HepG2 (cell line): Measurements from ENCODE around the gene ZNRD2. TPM values are rescaled to one million over a fixed set of nuclear protein-coding genes. Genes with fewer than 3 reads are reported as not detected.

Experiments used
- ARID5B ChIP-seq: IDR thresholded peaks from 2 replicates; pipeline ENCODE4 v1.4.0; 2020; ENCODE audit warnings: mild to moderate bottlenecking, missing genetic modification reagents
- ESRRA ChIP-seq: sonication (generic); formaldehyde crosslinking; IDR thresholded peaks from 2 replicates; pipeline ENCODE4 v1.5.1; 2020; ENCODE audit warnings: mild to moderate bottlenecking, low read depth, missing genetic modification reagents
- GATAD2A ChIP-seq: IDR thresholded peaks from 2 replicates; pipeline ENCODE4 v1.6.1; 2016
- GLMP ChIP-seq: sonication (generic); formaldehyde crosslinking; IDR thresholded peaks from 2 replicates; pipeline ENCODE4 v1.9.0; 2021; ENCODE audit warnings: missing genetic modification reagents, mild to moderate bottlenecking, borderline replicate concordance
- KLF16 ChIP-seq, 2 experiments: sonication (generic) in 1 of 2; formaldehyde crosslinking in 1 of 2; IDR thresholded peaks; 2 replicates each; pipeline versions ENCODE4 v1.6.1 to v1.8.0; 2016 to 2023; ENCODE audit warnings: missing genetic modification reagents in 2 of 2, missing compliant biosample characterization in 1 of 2
- MATR3 ChIP-seq: sonication (generic); formaldehyde crosslinking; IDR thresholded peaks from 2 replicates; pipeline ENCODE4 v1.4.0; 2020; ENCODE audit warnings: missing genetic modification reagents
- MYC ChIP-seq: sonication (generic); formaldehyde crosslinking; IDR thresholded peaks from 2 replicates; pipeline ENCODE4 v1.9.0; 2021; ENCODE audit warnings: missing genetic modification reagents, borderline replicate concordance
- NFIB ChIP-seq: sonication (generic); formaldehyde crosslinking; IDR thresholded peaks from 2 replicates; pipeline ENCODE4 v1.9.0; 2021; ENCODE audit warnings: missing genetic modification reagents, mild to moderate bottlenecking, borderline replicate concordance
- NR3C1 ChIP-seq: sonication (generic); formaldehyde crosslinking; IDR thresholded peaks from 2 replicates; pipeline ENCODE4 v1.4.0; 2020; ENCODE audit warnings: missing genetic modification reagents
- PHF8 ChIP-seq: sonication (generic); formaldehyde crosslinking; IDR thresholded peaks from 2 replicates; pipeline ENCODE4 v1.5.0; 2020; ENCODE audit warnings: missing genetic modification reagents
- RBFOX2 ChIP-seq: fragments of 200-400 bp; formaldehyde crosslinking; IDR thresholded peaks from 2 replicates; pipeline ENCODE4 v1.6.1; 2017; ENCODE audit warnings: low read depth, mild to moderate bottlenecking, low read length
- SMAD9 ChIP-seq: sonication (generic); formaldehyde crosslinking; IDR thresholded peaks from 2 replicates; pipeline ENCODE4 v1.5.1; 2020; ENCODE audit warnings: mild to moderate bottlenecking, missing genetic modification reagents
- SP5 ChIP-seq: IDR thresholded peaks from 2 replicates; pipeline ENCODE4 v1.6.1; 2016; ENCODE audit warnings: low read depth, borderline replicate concordance
- TEAD3 ChIP-seq: optimal IDR thresholded peaks from 2 replicates; pipeline ENCODE3; 2016; ENCODE audit warnings: borderline replicate concordance
- ZFYVE20 ChIP-seq: sonication (generic); formaldehyde crosslinking; IDR thresholded peaks from 2 replicates; pipeline ENCODE4 v1.8.0; 2023; ENCODE audit warnings: low read depth, mild to moderate bottlenecking, moderate library complexity, missing genetic modification reagents, borderline replicate concordance
- ZKSCAN1 ChIP-seq: fragments of 150-350 bp; IDR thresholded peaks from 2 replicates; pipeline ENCODE4 v1.6.1; 2014; ENCODE audit warnings: low read length
- ZNF24 ChIP-seq: fragments of 450-650 bp; IDR thresholded peaks from 2 replicates; pipeline ENCODE4 v1.6.1; 2017; ENCODE audit warnings: antibody characterized with exemption, mild to moderate bottlenecking
- ZNF546 ChIP-seq: sonication (generic); formaldehyde crosslinking; conservative IDR thresholded peaks from 2 replicates; pipeline ENCODE4 v1.8.1; 2023; ENCODE audit warnings: mild to moderate bottlenecking, missing genetic modification reagents
- ZSCAN9 ChIP-seq: IDR thresholded peaks from 2 replicates; pipeline ENCODE4 v1.6.1; 2016; ENCODE audit warnings: borderline replicate concordance
- polyA plus RNA-seq, 8 experiments: library from polyadenylated mRNA; depleted of rRNA in 3 of 8; stranded (reverse) in 7 of 8; unstranded in 1 of 8; fragments of >200 nt; fragmentation: Illumina TruSeq in 4 of 8; extraction: Trizol in 4 of 8; gene quantifications; 2 replicates each; pipeline versions ENCODE4 v1.2.1 to v1.2.3, GENCODE V29; 2011 to 2016; ENCODE audit warnings: low read depth in 4 of 8, missing spikeins in 1 of 8, mixed read lengths in 1 of 8; ENCODE audit not compliant: insufficient read depth in 1 of 8
- total RNA-seq, 5 experiments: library from RNA; depleted of rRNA; stranded (reverse); fragments of >200 nt; fragmentation: Illumina TruSeq; extraction: Trizol; gene quantifications; 2 replicates each; pipeline ENCODE4 v1.2.3, GENCODE V29; 2016; ENCODE audit warnings: low read depth in 1 of 5
- TF ChIP-seq, protein P1 (sequence below): IDR thresholded peaks from 2 replicates; pipeline ENCODE4 v1.6.1; 2018; ENCODE audit warnings: missing genetic modification reagents, mild to moderate bottlenecking, missing compliant biosample characterization

The ZNRD2 gene
- total and polyA plus RNA-seq, 2 of the 13 experiments (the other 11 are each of a cell fraction or from before 2014, with no cell fraction given): 29.2 to 34.0 TPM

DNA sequence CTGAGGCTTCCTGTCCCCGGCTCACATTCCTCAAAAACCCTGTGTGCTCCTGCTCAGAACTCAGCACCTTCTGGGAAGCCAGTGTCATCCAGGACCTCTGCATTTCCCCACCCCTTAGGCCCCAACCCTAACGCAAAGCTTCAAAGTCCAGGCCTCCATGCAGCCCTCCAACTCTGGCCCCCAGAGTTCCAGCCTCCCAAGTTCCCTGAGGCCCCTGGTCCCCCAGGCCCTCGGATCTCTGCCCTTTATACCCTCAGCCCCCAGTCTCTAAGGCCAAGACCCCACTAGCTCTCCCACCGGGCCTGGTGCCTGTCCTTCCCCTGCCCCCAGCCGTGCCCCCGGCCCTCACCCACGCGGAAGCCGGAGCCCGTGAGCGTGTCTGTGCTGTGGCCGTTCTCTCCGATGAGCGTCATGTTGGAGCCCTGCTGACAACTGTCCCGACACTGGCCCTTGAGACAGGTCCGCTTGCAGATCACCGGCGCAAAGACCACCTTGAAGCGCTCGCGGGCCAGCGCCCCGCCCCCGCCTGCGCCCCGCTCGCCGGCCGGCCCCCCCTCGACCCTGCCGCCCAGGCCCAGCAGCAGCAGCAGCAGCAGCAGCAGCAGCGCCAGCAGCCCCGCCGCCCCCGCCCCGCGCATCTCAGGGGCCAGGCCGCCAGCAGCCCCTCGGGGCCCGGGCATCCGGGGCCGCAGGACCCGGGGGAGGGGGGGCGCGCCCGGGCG lies 12.8 kb upstream of the ZNRD2 start (continued):
- TF ChIP-seq SMAD9: no peak
- TF ChIP-seq SP5 (CRISPR knock-in tag): peak; percentile 54; the same call in 1 of the 2 replicates
- TF ChIP-seq RBFOX2: peak; percentile 35; the same call in 1 of the 2 replicates
- TF ChIP-seq, protein P1, sequence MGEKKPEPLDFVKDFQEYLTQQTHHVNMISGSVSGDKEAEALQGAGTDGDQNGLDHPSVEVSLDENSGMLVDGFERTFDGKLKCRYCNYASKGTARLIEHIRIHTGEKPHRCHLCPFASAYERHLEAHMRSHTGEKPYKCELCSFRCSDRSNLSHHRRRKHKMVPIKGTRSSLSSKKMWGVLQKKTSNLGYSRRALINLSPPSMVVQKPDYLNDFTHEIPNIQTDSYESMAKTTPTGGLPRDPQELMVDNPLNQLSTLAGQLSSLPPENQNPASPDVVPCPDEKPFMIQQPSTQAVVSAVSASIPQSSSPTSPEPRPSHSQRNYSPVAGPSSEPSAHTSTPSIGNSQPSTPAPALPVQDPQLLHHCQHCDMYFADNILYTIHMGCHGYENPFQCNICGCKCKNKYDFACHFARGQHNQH (CRISPR knock-in tag): 0 out of 2 replicates have a peak, but pooled peaks have one; percentile 29
- TF ChIP-seq ARID5B (CRISPR knock-in tag): peak; percentile 27; the same call in 1 of the 2 replicates
- TF ChIP-seq GATAD2A (CRISPR knock-in tag): peak; percentile 64
- TF ChIP-seq ZKSCAN1: no peak
- TF ChIP-seq NR3C1 (CRISPR knock-in tag): no peak
- peak; percentile 50; the same call in 1 of the 2 replicates for TF ChIP-seq ZFYVE20 (CRISPR knock-in tag)
- no peak for TF ChIP-seq ZNF546 (CRISPR knock-in tag)
- TF ChIP-seq PHF8: peak; percentile 71
- no peak for TF ChIP-seq MATR3
- TF ChIP-seq TEAD3 (CRISPR knock-in tag): peak; percentile 67
- 0 out of 2 replicates have a peak, but pooled peaks have one; percentile 34 for TF ChIP-seq ZSCAN9 (CRISPR knock-in tag)
- TF ChIP-seq GLMP (CRISPR knock-in tag): no peak
- no peak for TF ChIP-seq NFIB (CRISPR knock-in tag)
- peak; percentile 22; the same call in 1 of the 2 replicates for TF ChIP-seq MYC
- TF ChIP-seq KLF16 (CRISPR knock-in tag; IDR thresholded peaks at IDR 0.05): peak in 1 of 2 experiments; percentile 61; a peak in 1 of 4 replicates
- no peak for TF ChIP-seq ZNF24
- TF ChIP-seq ESRRA (CRISPR knock-in tag): 0 out of 2 replicates have a peak, but pooled peaks have one; percentile 58
